WERI-Rb-1 (cell line): ENCODE data around the gene HYAL3.

Source experiments
- DNase-seq: peaks from one replicate; pipeline ENCODE4 v3.0.0-alpha.2; 2020
- H3K27ac ChIP-seq: fragments of 250-450 bp; sonication (Bioruptor Pico); 2 replicates; pipeline ENCODE4 v1.5.1; 2020; ENCODE audit warnings: mild to moderate bottlenecking, moderate library complexity
- H3K27me3 ChIP-seq: fragments of 250-450 bp; sonication (Bioruptor Pico); 2 replicates; pipeline ENCODE4 v1.5.1; 2021; ENCODE audit warnings: mild to moderate bottlenecking, low read depth, moderate library complexity; ENCODE audit not compliant: insufficient read depth, severe bottlenecking
- H3K36me3 ChIP-seq: fragments of 250-450 bp; sonication (Bioruptor Pico); 2 replicates; pipeline ENCODE4 v1.5.1; 2020; ENCODE audit warnings: mild to moderate bottlenecking, moderate library complexity
- H3K4me3 ChIP-seq: 2 replicates; pipeline ENCODE4 v1.5.1; 2011; ENCODE audit warnings: low read depth, mild to moderate bottlenecking, control low read depth, low read length
- H3K9me3 ChIP-seq: fragments of 250-450 bp; sonication (Bioruptor Pico); 2 replicates; pipeline ENCODE4 v1.5.1; 2021; ENCODE audit warnings: mild to moderate bottlenecking, moderate library complexity; ENCODE audit not compliant: severe bottlenecking
- CTCF ChIP-seq: IDR thresholded peaks from 2 replicates; pipeline ENCODE4 v1.5.1; 2011; ENCODE audit warnings: low read depth, mild to moderate bottlenecking, control low read depth, inconsistent platforms, low read length

Gene HYAL3

GRCh38 chr3:50322386-50323091 is 23.3 kb upstream of the HYAL3 start, which contains the start of gene HYAL2:
TSS of gene HYAL2 (minus strand) at chr3:50322745. CDS start at chr3:50320489, 2,256 bp downstream.
- H3K4me3 ChIP-seq, result peak within 1 kb of the TSS; percentile 74
- no peak for DNase-seq
- H3K36me3 ChIP-seq, result peaks cover 48% of the 10 kb centered on the region
- peak within 1 kb of the TSS; percentile 100 for H3K27ac ChIP-seq
- no peak for TF ChIP-seq CTCF
- H3K9me3 ChIP-seq, result no peaks in the 10 kb centered on the region
- H3K27me3 ChIP-seq, result no peaks in the 10 kb centered on the region

GRCh38 chr3:50322115-50322385 is 22.8 kb upstream of the HYAL3 start:
- peak overlapping the region; percentile 74 for H3K4me3 ChIP-seq
- H3K36me3 ChIP-seq, result peaks cover 52% of the 10 kb centered on the region
- TF ChIP-seq CTCF, result no peak
- no peaks in the 10 kb centered on the region for H3K27me3 ChIP-seq
- DNase-seq, result no peak
- H3K9me3 ChIP-seq, result no peaks in the 10 kb centered on the region
- peak overlapping the region; percentile 100 for H3K27ac ChIP-seq

- TF ChIP-seq CTCF, result peak; percentile 78
- H3K36me3 ChIP-seq, result peaks cover 55% of the 10 kb centered on the region
- H3K4me3 ChIP-seq, result peak overlapping the region; percentile 74
- peak overlapping the region; percentile 100 for H3K27ac ChIP-seq
- H3K27me3 ChIP-seq, result no peaks in the 10 kb centered on the region
- peak; percentile 92 for DNase-seq
- no peaks in the 10 kb centered on the region for H3K9me3 ChIP-seq
Measured at GRCh38 chr3:50321336-50322114, 22.3 kb upstream of the HYAL3 start.

- Histone ChIP-seq H3K9me3 (no peaks in the 10 kb centered on the region), H3K27me3 (no peaks in the 10 kb centered on the region), H3K27ac (peak overlapping the region; percentile 100), H3K36me3 (peaks cover 48% of the 10 kb centered on the region), H3K4me3 (peak overlapping the region; percentile 74)
- TF ChIP-seq CTCF, result no peak
- peak; percentile 79 for DNase-seq
Measured at GRCh38 chr3:50320853-50321335, 21.7 kb upstream of the HYAL3 start.

- Histone ChIP-seq H3K27me3 (no peaks in the 10 kb centered on the region), H3K9me3 (no peaks in the 10 kb centered on the region), H3K27ac (peak overlapping the region; percentile 100), H3K4me3 (peak overlapping the region; percentile 74), H3K36me3 (peaks cover 48% of the 10 kb centered on the region)
- 0 out of 2 replicates have a peak, but pooled peaks have one; percentile 14 for TF ChIP-seq CTCF
- no peak for DNase-seq
Measured at GRCh38 chr3:50319894-50320625, 20.9 kb upstream of the HYAL3 start.
